Mesodermal cell (in vitro differentiated cells): ENCODE measurements around the gene RBMY1A1. TPM values are rescaled to one million over a fixed set of nuclear protein-coding genes. Genes with fewer than 3 reads are reported as not detected.
"Not testable (repeated sequence)": the region's sequence is repeated elsewhere in the genome, so short reads cannot be mapped to it uniquely, and the experiment has no call there.

Experiments used
- H3K27ac ChIP-seq: 2 replicates; pipeline ENCODE4 v1.7.0; 2013; ENCODE audit warnings: mild to moderate bottlenecking, low read depth, low read length, moderate library complexity; ENCODE audit not compliant: severe bottlenecking
- H3K36me3 ChIP-seq: 2 replicates; pipeline ENCODE4 v1.7.1; 2013; ENCODE audit warnings: mild to moderate bottlenecking, low read length, moderate library complexity; ENCODE audit not compliant: control insufficient read depth, insufficient read depth
- H3K4me1 ChIP-seq: one replicate; pipeline ENCODE4 v1.7.1; 2013; ENCODE audit warnings: mild to moderate bottlenecking, low read length; ENCODE audit not compliant: insufficient read depth, control insufficient read depth, poor library complexity, severe bottlenecking
- H3K4me3 ChIP-seq: 2 replicates; pipeline ENCODE4 v1.7.0; 2013; ENCODE audit warnings: low read length, control low read depth, mild to moderate bottlenecking; ENCODE audit not compliant: insufficient read depth, poor library complexity, severe bottlenecking; ENCODE audit errors: extremely low read depth
- H3K9me3 ChIP-seq: 2 replicates; pipeline ENCODE4 v1.7.1; 2013; ENCODE audit warnings: mild to moderate bottlenecking, low read length, moderate library complexity; ENCODE audit not compliant: control insufficient read depth
- WGBS, 2 experiments: methylation state at CpG; one replicate each; pipeline ENCODE4 v1.1.5; 2013; ENCODE audit warnings: missing lambda C conversion rate in 2 of 2; ENCODE audit not compliant: insufficient coverage in 2 of 2; 5-methylcytosine and 5-hydroxymethylcytosine counted together
- polyA plus RNA-seq, 2 experiments: library from polyadenylated mRNA; stranded (reverse); fragments of 50-300 nt; gene quantifications; one replicate each; pipeline ENCODE4 v1.2.3, GENCODE V29; 2013

Gene RBMY1A1
- not detected for polyA plus RNA-seq (2013, experiment 1 of 2)
- polyA plus RNA-seq (2013, experiment 2 of 2) = not detected

DNA sequence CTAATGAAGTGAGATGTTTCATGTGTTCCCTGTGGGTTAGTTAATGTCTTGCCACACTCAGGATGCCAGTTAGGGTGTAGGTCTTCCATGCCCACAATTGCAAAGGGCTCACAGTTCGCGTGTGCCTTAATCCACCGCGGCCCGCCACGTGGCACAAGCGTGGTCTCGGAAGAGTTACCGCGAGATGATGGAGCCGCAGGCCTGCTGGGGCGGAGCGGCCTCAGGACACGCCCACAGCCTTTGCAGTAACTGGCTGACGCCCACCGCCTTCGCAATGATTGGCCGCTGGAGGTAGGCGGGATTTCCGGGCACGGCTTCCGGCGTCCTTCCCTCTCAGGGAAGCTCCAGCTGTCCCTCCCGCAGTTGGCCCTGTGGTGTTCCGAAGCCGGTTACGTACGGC lies at the start of gene RBMY1A1:
Gene RBMY1A1, plus strand, starts transcription at position 301 of the 400 bp plus-strand sequence. CDS start 2,013 bp downstream, outside the sequence.
- not testable (repeated sequence) for H3K4me3 ChIP-seq, H3K4me1 ChIP-seq, H3K36me3 ChIP-seq, H3K9me3 ChIP-seq, H3K27ac ChIP-seq
- WGBS, 2 experiments = no CpG with 5 or more reads among the region's 28 CpGs

DNA sequence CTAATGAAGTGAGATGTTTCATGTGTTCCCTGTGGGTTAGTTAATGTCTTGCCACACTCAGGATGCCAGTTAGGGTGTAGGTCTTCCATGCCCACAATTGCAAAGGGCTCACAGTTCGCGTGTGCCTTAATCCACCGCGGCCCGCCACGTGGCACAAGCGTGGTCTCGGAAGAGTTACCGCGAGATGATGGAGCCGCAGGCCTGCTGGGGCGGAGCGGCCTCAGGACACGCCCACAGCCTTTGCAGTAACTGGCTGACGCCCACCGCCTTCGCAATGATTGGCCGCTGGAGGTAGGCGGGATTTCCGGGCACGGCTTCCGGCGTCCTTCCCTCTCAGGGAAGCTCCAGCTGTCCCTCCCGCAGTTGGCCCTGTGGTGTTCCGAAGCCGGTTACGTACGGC lies 23.6 kb upstream of the RBMY1A1 start, which contains the start of gene RBMY1B:
Gene RBMY1B, plus strand, starts transcription at position 301 of the 400 bp plus-strand sequence. CDS start 2,013 bp downstream, outside the sequence.
- H3K36me3 ChIP-seq, H3K4me1 ChIP-seq, H3K9me3 ChIP-seq, H3K27ac ChIP-seq, H3K4me3 ChIP-seq: not testable (repeated sequence)
- no CpG with 5 or more reads among the region's 28 CpGs for WGBS, 2 experiments

DNA sequence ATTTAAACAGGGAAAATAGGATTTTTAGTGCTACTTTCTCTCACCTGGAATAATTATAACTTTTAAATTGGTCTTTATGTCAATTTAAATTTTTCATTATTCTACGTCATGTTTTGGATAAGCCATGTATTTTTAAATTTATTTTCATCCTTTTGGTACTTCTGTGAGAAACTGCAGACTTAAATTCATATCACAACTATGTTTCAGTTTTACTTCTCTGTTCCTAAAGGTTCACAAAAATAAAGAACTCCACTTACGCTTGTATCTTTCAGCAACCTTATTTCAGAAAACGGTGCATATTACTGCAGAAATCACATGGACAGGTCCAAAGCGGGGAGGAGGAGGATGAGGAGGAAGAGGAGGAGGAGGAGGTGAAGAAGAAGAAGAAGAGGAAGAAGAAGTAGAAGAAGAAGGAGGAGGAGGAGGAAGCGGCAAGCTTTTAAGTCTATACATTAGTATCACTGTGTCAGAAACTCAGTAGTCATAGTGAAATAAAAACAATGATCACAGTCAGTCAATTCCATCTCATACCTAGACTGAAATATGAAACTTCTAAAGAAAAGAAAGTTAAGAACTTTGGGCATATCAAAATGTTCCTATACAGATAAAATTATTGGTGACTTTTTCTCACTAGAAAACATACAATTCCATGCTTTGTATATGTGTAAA lies 24.8 kb downstream of the RBMY1A1 start:
- not testable (repeated sequence) for H3K9me3 ChIP-seq, H3K4me1 ChIP-seq, H3K27ac ChIP-seq, H3K36me3 ChIP-seq, H3K4me3 ChIP-seq
- whole genome bisulfite sequencing, 2 experiments = no CpG with 5 or more reads among the region's 5 CpGs

DNA sequence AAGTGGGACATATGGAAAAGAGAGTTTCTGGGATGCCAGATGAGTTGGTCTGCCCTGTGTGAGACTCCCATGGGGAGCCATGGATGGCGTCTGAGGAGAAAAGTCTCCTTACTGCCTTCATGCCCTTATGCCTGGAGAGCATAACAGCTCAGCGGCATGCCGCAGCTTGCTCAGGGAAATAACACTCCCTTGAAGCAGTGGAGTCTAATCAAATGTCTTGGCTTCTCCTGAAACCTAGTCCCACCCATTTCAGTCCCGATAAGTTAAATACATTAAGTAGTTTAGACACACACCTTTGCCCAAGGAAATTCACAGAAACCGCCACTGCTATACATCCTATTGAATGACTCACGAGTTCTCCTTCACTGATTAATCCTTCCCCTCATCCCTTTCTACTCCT lies 50.8 kb downstream of the RBMY1A1 start:
- Histone ChIP-seq H3K4me3 (no peak overlapping the region), H3K9me3 (no peaks in the 10 kb centered on the region), H3K27ac (no peak overlapping the region), H3K36me3 (no peaks in the 10 kb centered on the region), H3K4me1 (no peaks in the 10 kb centered on the region)
- 100% methylated on average over 4 of the region's 6 CpGs; no CpG with 5 or more reads in 1 of the 2 experiments for WGBS, 2 experiments

DNA sequence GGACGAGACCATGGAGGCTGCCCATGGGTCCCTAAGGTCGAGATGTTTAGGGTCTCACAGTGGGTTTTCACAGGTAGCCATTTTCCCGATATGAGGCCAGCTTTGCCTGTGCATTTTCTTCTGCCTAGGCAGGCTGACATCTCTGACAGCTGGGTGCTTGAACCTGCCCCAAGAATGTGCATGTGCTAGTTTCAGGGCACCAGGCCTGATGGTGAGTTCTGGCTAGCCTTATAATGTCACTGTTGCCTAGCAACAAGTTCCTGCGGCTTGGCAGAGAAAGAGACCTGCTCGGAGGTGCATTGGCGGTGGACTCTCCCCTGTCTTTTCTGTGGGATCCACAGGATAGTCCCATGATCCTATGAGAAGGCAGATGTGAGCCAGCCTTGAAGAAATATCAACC lies 51.8 kb downstream of the RBMY1A1 start:
- not testable (repeated sequence) for H3K4me3 ChIP-seq, H3K9me3 ChIP-seq, H3K36me3 ChIP-seq, H3K4me1 ChIP-seq, H3K27ac ChIP-seq
- WGBS, 2 experiments = 72 to 90% methylated on average over 2 to 6 of the region's 6 CpGs

GRCh38 chrY:21592059-21592458 lies 57.4 kb downstream of the RBMY1A1 start:
- no peak overlapping the region for H3K4me3 ChIP-seq
- H3K27ac ChIP-seq = no peak overlapping the region
- H3K4me1 ChIP-seq = no peaks in the 10 kb centered on the region
- peaks cover 7% of the 10 kb centered on the region for H3K9me3 ChIP-seq
- H3K36me3 ChIP-seq = no peaks in the 10 kb centered on the region
- WGBS, 2 experiments = 56% methylated on average over 2 of the region's 6 CpGs; no CpG with 5 or more reads in 1 of the 2 experiments

GRCh38 chrY:21596287-21596686 lies 61.6 kb downstream of the RBMY1A1 start:
- H3K27ac ChIP-seq, H3K36me3 ChIP-seq, H3K9me3 ChIP-seq, H3K4me3 ChIP-seq, H3K4me1 ChIP-seq: not testable (repeated sequence)
- WGBS, 2 experiments = 90 to 94% methylated on average over 2 to 6 of the region's 16 CpGs
